ENCODE results near the gene PAK1.

GRCh38 chr11:77423624-77424023 lies 50.3 kb downstream of the PAK1 start:
- TF ChIP-seq, protein P1, sequence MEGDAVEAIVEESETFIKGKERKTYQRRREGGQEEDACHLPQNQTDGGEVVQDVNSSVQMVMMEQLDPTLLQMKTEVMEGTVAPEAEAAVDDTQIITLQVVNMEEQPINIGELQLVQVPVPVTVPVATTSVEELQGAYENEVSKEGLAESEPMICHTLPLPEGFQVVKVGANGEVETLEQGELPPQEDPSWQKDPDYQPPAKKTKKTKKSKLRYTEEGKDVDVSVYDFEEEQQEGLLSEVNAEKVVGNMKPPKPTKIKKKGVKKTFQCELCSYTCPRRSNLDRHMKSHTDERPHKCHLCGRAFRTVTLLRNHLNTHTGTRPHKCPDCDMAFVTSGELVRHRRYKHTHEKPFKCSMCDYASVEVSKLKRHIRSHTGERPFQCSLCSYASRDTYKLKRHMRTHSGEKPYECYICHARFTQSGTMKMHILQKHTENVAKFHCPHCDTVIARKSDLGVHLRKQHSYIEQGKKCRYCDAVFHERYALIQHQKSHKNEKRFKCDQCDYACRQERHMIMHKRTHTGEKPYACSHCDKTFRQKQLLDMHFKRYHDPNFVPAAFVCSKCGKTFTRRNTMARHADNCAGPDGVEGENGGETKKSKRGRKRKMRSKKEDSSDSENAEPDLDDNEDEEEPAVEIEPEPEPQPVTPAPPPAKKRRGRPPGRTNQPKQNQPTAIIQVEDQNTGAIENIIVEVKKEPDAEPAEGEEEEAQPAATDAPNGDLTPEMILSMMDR (IDR thresholded peaks at IDR 0.05; ENCODE audit: insufficient read depth, low read length), result no peak
- no peak for TF ChIP-seq POLR2AphosphoS5 (IDR thresholded peaks at IDR 0.05; ENCODE audit: low read depth)
